ENCODE measurements around the gene CNIH3. TPM values are rescaled to one million over a fixed set of nuclear protein-coding genes. Genes with fewer than 3 reads are reported as not detected.

CNIH3 gene
- total RNA-seq, 1 donor, result 3.6 TPM

GRCh38 chr1:224650290-224650689, 34.2 kb downstream of the CNIH3 start:
- Histone ChIP-seq H3K9me3 (ENCODE audit: low read depth, low read length) (no peaks in the 10 kb centered on the region), H3K27me3 (ENCODE audit: insufficient read depth, low read length) (no peaks in the 10 kb centered on the region), H3K27ac (ENCODE audit: low read depth, low read length) (no peak overlapping the region), H2AFZ (ENCODE audit: low read length) (no peak overlapping the region), H3K36me3 (ENCODE audit: insufficient read depth, low read length) (no peaks in the 10 kb centered on the region), H4K20me1 (ENCODE audit: insufficient read depth, low read length) (no peaks in the 10 kb centered on the region), H3K4me1 (ENCODE audit: insufficient read depth, low read length) (peaks cover 9% of the 10 kb centered on the region), H3K4me3 (ENCODE audit: insufficient read depth, low read length) (no peak overlapping the region), H3K79me2 (ENCODE audit: insufficient read depth, low read length) (peaks cover 2% of the 10 kb centered on the region), H3K4me2 (ENCODE audit: insufficient read depth, low read length) (no peak overlapping the region)
- no peak for DNase-seq (ENCODE audit: insufficient read length, low spot score, missing footprints)
- no peak for TF ChIP-seq CTCF (IDR thresholded peaks at IDR 0.05; ENCODE audit: extremely low read depth, low read depth, low read length)

GRCh38 chr1:224651188-224651587, 35.1 kb downstream of the CNIH3 start:
- Histone ChIP-seq H3K27ac (ENCODE audit: low read depth, low read length) (no peak overlapping the region), H3K36me3 (ENCODE audit: insufficient read depth, low read length) (no peaks in the 10 kb centered on the region), H3K9me3 (ENCODE audit: low read depth, low read length) (no peaks in the 10 kb centered on the region), H3K4me1 (ENCODE audit: insufficient read depth, low read length) (peaks cover 9% of the 10 kb centered on the region), H3K27me3 (ENCODE audit: insufficient read depth, low read length) (no peaks in the 10 kb centered on the region), H3K4me3 (ENCODE audit: insufficient read depth, low read length) (no peak overlapping the region), H2AFZ (ENCODE audit: low read length) (no peak overlapping the region), H4K20me1 (ENCODE audit: insufficient read depth, low read length) (no peaks in the 10 kb centered on the region), H3K4me2 (ENCODE audit: insufficient read depth, low read length) (no peak overlapping the region), H3K79me2 (ENCODE audit: insufficient read depth, low read length) (peaks cover 2% of the 10 kb centered on the region)
- no peak for TF ChIP-seq CTCF (IDR thresholded peaks at IDR 0.05; ENCODE audit: extremely low read depth, low read depth, low read length)
- no peak for DNase-seq (ENCODE audit: insufficient read length, low spot score, missing footprints)

GRCh38 chr1:224656392-224656791, 40.3 kb downstream of the CNIH3 start:
- DNase-seq (ENCODE audit: insufficient read length, low spot score, missing footprints), result no peak
- Histone ChIP-seq H3K4me1 (ENCODE audit: insufficient read depth, low read length) (peaks cover 9% of the 10 kb centered on the region), H3K27me3 (ENCODE audit: insufficient read depth, low read length) (no peaks in the 10 kb centered on the region), H3K79me2 (ENCODE audit: insufficient read depth, low read length) (no peaks in the 10 kb centered on the region), H2AFZ (ENCODE audit: low read length) (no peak overlapping the region), H3K9me3 (ENCODE audit: low read depth, low read length) (no peaks in the 10 kb centered on the region), H3K4me3 (ENCODE audit: insufficient read depth, low read length) (no peak overlapping the region), H3K4me2 (ENCODE audit: insufficient read depth, low read length) (no peak overlapping the region), H3K36me3 (ENCODE audit: insufficient read depth, low read length) (no peaks in the 10 kb centered on the region), H3K27ac (ENCODE audit: low read depth, low read length) (no peak overlapping the region), H4K20me1 (ENCODE audit: insufficient read depth, low read length) (no peaks in the 10 kb centered on the region)
- TF ChIP-seq CTCF (IDR thresholded peaks at IDR 0.05; ENCODE audit: extremely low read depth, low read depth, low read length), result no peak

- no peaks in the 10 kb centered on the region for H3K79me2 ChIP-seq (ENCODE audit: insufficient read depth, low read length)
- H3K4me2 ChIP-seq (ENCODE audit: insufficient read depth, low read length), result no peak overlapping the region
Measured at GRCh38 chr1:224660074-224660473, 44.0 kb downstream of the CNIH3 start.

More at GRCh38 chr1:224660074-224660473, 44.0 kb downstream of the CNIH3 start:
- Histone ChIP-seq H3K27ac (ENCODE audit: low read depth, low read length) (no peak overlapping the region), H2AFZ (ENCODE audit: low read length) (no peak overlapping the region), H3K4me3 (ENCODE audit: insufficient read depth, low read length) (no peak overlapping the region), H3K9me3 (ENCODE audit: low read depth, low read length) (no peaks in the 10 kb centered on the region), H3K36me3 (ENCODE audit: insufficient read depth, low read length) (no peaks in the 10 kb centered on the region), H4K20me1 (ENCODE audit: insufficient read depth, low read length) (no peaks in the 10 kb centered on the region), H3K4me1 (ENCODE audit: insufficient read depth, low read length) (no peaks in the 10 kb centered on the region), H3K27me3 (ENCODE audit: insufficient read depth, low read length) (no peaks in the 10 kb centered on the region)
- no peak for DNase-seq (ENCODE audit: insufficient read length, low spot score, missing footprints)
- no peak for TF ChIP-seq CTCF (IDR thresholded peaks at IDR 0.05; ENCODE audit: extremely low read depth, low read depth, low read length)
